Small intestine (tissue), 7 donors: Measurements from ENCODE around the gene GYS1. TPM values are rescaled to one million over a fixed set of nuclear protein-coding genes. Genes with fewer than 3 reads are reported as not detected.

Experiments used
- DNase-seq, 2 donors: peaks; one replicate each; pipeline versions ENCODE4 v3.0.0 to v3.0.0-alpha.2; 2013
- FAIRE-seq: peaks from 2 replicates; lab custom pipeline; 2012; peaks lifted over from hg19 to GRCh38; lab: Jason Lieb, UNC
- H3K27ac ChIP-seq, 3 donors: one replicate each; pipeline ENCODE4 v1.5.1; 2013; ENCODE audit warnings: low read length in 2 of 3, mild to moderate bottlenecking in 2 of 3, control low read depth in 1 of 3, inconsistent platforms in 1 of 3, low read depth in 1 of 3, moderate library complexity in 1 of 3
- H3K27me3 ChIP-seq, 3 donors: one replicate each; pipeline ENCODE4 v1.6.1; 2013; ENCODE audit warnings: low read length in 3 of 3, inconsistent platforms in 1 of 3; ENCODE audit not compliant: control insufficient read depth in 3 of 3, insufficient read depth in 3 of 3
- H3K36me3 ChIP-seq, 3 donors: one replicate each; pipeline ENCODE4 v1.6.1; 2013; ENCODE audit warnings: low read length in 3 of 3, inconsistent platforms in 1 of 3, low read depth in 1 of 3, mild to moderate bottlenecking in 1 of 3, moderate library complexity in 1 of 3; ENCODE audit not compliant: control insufficient read depth in 3 of 3, insufficient read depth in 2 of 3
- H3K4me1 ChIP-seq, 3 donors: one replicate each; pipeline ENCODE4 v1.6.1; 2013; ENCODE audit warnings: low read length in 2 of 3, inconsistent platforms in 1 of 3, low read depth in 1 of 3, mild to moderate bottlenecking in 1 of 3, moderate library complexity in 1 of 3; ENCODE audit not compliant: control insufficient read depth in 3 of 3, insufficient read depth in 2 of 3
- H3K4me3 ChIP-seq, 3 donors: one replicate each; pipeline ENCODE4 v1.5.1; 2013; ENCODE audit warnings: low read length in 3 of 3, control low read depth in 1 of 3, inconsistent platforms in 1 of 3, low read depth in 1 of 3, mild to moderate bottlenecking in 1 of 3, moderate library complexity in 1 of 3
- H3K9me3 ChIP-seq, 2 donors: one replicate each; pipeline ENCODE4 v1.6.1; 2013; ENCODE audit warnings: low read depth in 1 of 2, low read length in 1 of 2; ENCODE audit not compliant: control insufficient read depth in 2 of 2, insufficient read depth in 1 of 2
- WGBS, 3 donors: extraction: QIAGEN DNeasy Blood & Tissue Kit; methylation state at CpG; one replicate each; pipeline ENCODE4 v1.1.7; 2013; 5-methylcytosine and 5-hydroxymethylcytosine counted together
- polyA plus RNA-seq, 4 donors: library from polyadenylated mRNA; stranded (reverse) in 3 of 4; unstranded in 1 of 4; fragments of 200-250 nt in 3 of 4; fragments of 120-200 nt in 1 of 4; gene quantifications; one replicate each; pipeline versions ENCODE4 v1.2.1 to v1.2.3, GENCODE V29; 2013
- donor health status: healthy with polysubstance abuse.
- donor health status: control.
- donor health status: control.
- donor health status: Bipolar disorder and iron deficiency.
- donor health status: healthy.

The GYS1 gene
- polyA plus RNA-seq, 4 donors: 16.2 to 40.0 (median 25.0) TPM

DNA sequence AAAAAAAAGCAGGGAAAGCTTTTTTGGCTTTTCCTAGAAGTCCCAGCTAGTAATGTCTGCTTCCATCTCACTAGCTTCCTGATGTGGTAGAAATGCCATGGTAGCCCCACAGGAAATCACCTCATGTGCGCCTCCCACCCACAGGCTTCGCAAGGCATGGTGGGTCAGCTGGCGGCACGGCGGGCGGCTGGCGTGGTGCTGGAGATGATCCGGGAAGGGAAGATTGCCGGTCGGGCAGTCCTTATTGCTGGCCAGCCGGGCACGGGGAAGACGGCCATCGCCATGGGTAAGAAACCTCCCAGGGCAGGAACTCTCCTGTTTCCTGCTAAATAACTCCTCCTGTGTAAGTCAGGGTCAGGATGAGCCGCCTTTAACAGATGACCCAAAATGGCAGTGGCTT lies 11.0 kb upstream of the GYS1 start:
- no peak for DNase-seq
- 97 to 99% (median 98%) methylated on average over 15 of the region's 15 CpGs for WGBS, 3 donors
- no peak for FAIRE-seq
- no peaks in the 10 kb centered on the region for H3K27me3 ChIP-seq
- H3K4me1 ChIP-seq: no peaks in the 10 kb centered on the region
- peaks cover 4 to 63% (median 15%) of the 10 kb centered on the region in 3 donors for H3K36me3 ChIP-seq
- no peak overlapping the region for H3K4me3 ChIP-seq
- H3K27ac ChIP-seq: no peak overlapping the region
- no peaks in the 10 kb centered on the region for H3K9me3 ChIP-seq

DNA sequence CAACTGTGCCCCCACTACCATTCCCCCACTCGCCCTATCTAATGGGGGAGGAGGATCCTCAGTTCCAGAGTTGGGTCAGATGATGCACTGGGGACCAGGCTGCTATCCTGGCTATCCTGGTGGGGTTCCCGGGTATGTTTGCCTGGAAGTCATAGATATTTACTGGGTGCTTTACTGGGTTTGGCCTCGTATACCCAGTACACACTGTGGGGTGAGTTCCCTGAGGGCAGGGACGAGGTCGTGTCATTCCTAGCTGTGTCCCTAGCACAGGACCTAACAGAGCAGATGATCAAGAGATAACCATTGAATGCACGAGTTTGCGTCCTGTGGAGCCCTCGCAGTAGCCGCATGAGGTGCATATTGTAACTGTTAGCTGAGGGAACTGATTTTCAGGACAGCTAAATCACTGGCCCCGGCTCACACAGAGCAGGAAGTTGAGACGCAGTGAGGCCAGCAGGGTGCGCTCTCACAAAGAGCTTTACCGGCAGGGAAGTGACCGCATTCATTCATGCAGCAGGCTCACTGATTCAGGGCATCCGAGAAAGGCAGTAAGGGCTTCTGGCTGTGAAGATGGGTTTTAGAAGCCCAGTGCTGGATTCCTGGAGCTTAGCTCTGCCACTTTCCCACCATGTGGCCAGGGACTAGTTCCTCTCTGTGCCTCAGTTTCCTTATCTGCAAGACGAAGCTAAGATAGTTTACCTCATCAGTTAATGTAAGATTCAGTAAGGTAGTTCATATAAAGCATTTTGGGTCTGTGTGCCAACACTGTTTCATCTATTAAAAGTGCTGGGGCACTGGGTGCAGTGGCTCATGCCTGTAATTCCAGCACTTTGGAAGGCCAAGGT lies 6.6 kb upstream of the GYS1 start:
- H3K4me3 ChIP-seq: no peak overlapping the region
- no peak overlapping the region for H3K27ac ChIP-seq
- DNase-seq (peak; percentile 64 to 65), FAIRE-seq (no peak)
- peaks cover 4 to 45% (median 7%) of the 10 kb centered on the region in 3 donors for H3K36me3 ChIP-seq
- WGBS, 3 donors: 60 to 66% (median 64%) methylated on average over 16 of the region's 16 CpGs
- H3K4me1 ChIP-seq: peaks cover 0 to 3% (median 0%) of the 10 kb centered on the region in 3 donors
- H3K27me3 ChIP-seq: no peaks in the 10 kb centered on the region
- no peaks in the 10 kb centered on the region for H3K9me3 ChIP-seq

DNA sequence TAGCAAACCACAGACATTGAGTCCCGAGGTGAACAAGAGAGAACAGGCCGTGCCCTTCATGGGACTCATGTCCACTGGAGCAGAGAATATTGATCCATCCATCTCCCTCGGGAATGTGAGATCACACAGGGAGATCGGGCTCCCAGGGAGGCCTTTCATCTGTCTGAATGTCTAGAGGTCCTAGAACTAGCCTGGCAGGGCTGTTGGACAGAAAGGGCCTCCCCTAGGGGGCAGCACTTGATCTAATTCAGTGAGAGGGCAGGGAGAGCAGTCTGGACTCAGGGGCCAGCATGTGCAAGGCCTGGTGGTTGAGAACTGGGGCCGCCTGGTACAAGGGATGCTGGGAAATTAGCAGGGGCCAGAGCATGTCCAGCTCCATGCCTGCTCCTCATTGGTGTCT lies 4.9 kb upstream of the GYS1 start:
- 73 to 76% (median 73%) methylated on average over 5 of the region's 5 CpGs for WGBS, 3 donors

DNA sequence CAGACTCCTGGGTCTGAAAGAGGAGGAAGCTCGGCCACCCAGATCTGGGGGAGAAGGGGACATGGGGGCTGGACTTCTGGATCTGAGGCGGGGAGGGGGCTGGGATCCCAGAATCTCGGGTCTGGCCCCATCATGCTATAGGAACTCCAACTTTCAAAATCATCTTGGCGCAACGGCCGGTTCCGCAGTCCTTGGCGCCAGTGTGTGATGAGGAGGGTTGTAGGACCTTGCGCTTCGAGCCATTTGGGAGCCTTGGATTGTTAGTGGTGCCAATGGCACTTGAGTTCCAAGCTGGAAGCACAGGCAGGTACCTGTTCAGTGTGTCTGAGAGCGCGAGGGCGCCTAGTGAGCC lies 902 bp upstream of the GYS1 start:
- Histone ChIP-seq H3K4me1 (peaks cover 2 to 22% (median 7%) of the 10 kb centered on the region in 3 donors), H3K9me3 (no peaks in the 10 kb centered on the region), H3K27me3 (no peaks in the 10 kb centered on the region), H3K4me3 (peak overlapping the region; percentile 54 to 94 (median 58)), H3K27ac (peak overlapping the region; percentile 17 to 98 (median 95)), H3K36me3 (peaks cover 0 to 29% (median 0%) of the 10 kb centered on the region in 3 donors)
- DNase-seq: no peak
- 0 to 1% (median 1%) methylated on average over 13 of the region's 13 CpGs for WGBS, 3 donors
- no peak for FAIRE-seq

More for the DNA sequence above, 4.9 kb upstream of the GYS1 start:
- peak; percentile 48 to 58 for DNase-seq
- peaks cover 0 to 29% (median 1%) of the 10 kb centered on the region in 3 donors for H3K36me3 ChIP-seq
- H3K9me3 ChIP-seq: no peaks in the 10 kb centered on the region
- H3K4me3 ChIP-seq: no peak overlapping the region
- no peaks in the 10 kb centered on the region for H3K27me3 ChIP-seq
- no peak overlapping the region for H3K27ac ChIP-seq
- peaks cover 0 to 9% (median 0%) of the 10 kb centered on the region in 3 donors for H3K4me1 ChIP-seq
- no peak for FAIRE-seq

DNA sequence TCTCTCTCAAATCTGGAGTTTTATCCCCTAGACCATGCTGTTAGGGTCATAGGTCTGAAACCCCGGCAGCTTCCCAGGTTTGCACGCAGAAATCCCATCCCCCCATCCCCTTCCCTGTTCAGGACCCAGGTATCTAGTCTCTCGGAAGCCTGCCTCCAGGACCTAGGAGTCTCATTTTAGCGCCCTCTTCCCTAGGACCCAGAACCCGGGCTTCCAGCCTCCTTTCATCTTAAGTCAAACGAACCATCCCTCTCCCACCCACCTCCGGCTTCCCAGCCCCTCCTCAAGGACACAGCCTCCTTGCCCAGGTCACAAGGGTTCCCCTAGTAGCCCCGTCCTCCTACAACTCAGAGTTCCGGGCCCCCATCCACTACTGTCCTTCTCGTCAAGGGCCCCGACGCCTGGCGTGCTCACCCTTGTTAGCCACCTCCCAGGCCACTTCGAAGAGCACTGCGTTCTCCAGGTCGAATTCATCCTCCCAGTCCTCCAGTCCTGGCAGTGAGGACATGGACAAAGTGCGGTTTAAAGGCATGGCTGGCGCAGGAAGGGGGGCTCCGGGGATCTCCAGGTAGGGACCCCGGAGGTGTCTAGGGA lies 431 bp downstream of the GYS1 start:
- 0 to 1% (median 1%) methylated on average over 20 of the region's 20 CpGs for WGBS, 3 donors
- FAIRE-seq (no peak), DNase-seq (peak in 1 of 2 donors; percentile 59)
- H3K27me3 ChIP-seq: no peaks in the 10 kb centered on the region
- H3K36me3 ChIP-seq: peaks cover 2 to 35% (median 4%) of the 10 kb centered on the region in 3 donors
- peak overlapping the region; percentile 5 to 98 (median 95) for H3K27ac ChIP-seq
- no peaks in the 10 kb centered on the region for H3K9me3 ChIP-seq
- H3K4me1 ChIP-seq: peaks cover 2 to 22% (median 7%) of the 10 kb centered on the region in 3 donors
- peak overlapping the region; percentile 52 to 94 (median 89) for H3K4me3 ChIP-seq

DNA sequence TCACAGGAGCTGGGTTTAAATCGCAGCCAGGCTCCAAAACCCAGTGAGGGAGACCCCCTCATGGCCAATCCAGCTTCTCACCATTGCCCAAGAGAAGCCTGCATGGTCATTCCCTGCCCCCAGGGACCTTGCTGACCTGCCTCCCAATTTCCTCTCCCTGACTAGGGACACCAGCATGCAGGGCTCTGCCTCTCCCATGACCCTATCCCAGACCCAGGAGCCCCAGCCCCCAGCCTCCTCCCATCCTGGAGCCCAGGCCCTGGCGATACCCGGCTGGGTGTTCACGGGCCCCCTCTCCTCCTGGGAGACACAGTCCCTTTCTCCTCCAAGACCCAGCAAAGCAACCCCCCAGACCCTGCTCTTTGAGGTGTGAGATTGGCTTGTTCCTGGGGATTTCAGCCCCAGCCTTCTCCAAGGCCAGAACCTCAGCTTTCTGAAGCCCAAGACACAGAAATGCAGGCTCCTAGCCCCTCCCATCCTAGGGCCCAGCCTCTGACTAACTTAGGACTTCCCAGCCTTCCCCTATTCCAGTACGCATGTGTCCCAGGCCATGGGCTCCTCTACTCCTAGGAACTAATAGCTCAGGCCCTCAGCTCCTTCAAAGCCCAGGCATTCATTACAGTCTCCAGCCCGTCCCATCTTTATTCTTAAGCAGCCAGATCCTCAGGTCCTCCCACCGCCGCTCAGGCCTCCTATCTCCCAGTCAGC lies 1.1 kb downstream of the GYS1 start:
- DNase-seq: peak; percentile 77 to 78
- peak overlapping the region; percentile 52 to 94 (median 89) for H3K4me3 ChIP-seq
- H3K27ac ChIP-seq: peak overlapping the region; percentile 5 to 98 (median 95)
- H3K4me1 ChIP-seq: peaks cover 2 to 22% (median 7%) of the 10 kb centered on the region in 3 donors
- H3K36me3 ChIP-seq: peaks cover 2 to 38% (median 4%) of the 10 kb centered on the region in 3 donors
- no peaks in the 10 kb centered on the region for H3K9me3 ChIP-seq
- WGBS, 3 donors: 19 to 23% (median 22%) methylated on average over 7 to 8 of the region's 8 CpGs
- no peaks in the 10 kb centered on the region for H3K27me3 ChIP-seq
- FAIRE-seq: no peak

DNA sequence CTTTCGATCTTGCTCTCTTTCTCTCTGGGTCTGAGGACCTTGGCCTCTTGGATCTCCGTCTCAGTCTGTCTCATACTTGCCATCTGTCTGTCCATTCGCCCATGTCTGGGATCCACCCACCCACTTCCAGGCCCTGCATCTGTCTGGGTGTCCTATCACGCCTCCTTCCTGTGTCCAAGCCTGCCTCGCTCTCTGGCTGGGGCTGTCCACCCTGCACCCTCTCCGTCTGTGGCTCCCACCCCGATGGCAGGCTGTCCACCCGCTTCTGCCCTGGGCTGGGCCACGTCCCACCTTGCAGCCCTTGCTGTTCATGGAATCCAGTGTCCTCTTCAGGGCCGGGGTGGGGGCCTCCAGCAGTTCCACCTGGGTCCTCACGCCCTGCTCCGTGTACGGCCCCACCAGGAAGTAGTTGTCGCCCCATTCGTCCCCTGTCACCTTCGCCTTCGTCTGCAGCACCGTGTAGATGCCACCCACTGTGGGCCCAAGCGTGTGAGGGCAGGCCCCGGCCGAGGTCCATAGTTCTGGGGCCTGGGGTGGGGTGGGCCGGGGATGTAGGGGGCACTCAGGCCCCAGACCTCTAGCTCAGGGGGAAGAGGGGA lies 2.0 kb downstream of the GYS1 start:
- DNase-seq: no peak
- peaks cover 2 to 22% (median 7%) of the 10 kb centered on the region in 3 donors for H3K4me1 ChIP-seq
- no peaks in the 10 kb centered on the region for H3K27me3 ChIP-seq
- peak overlapping the region in 1 of 3 donors; percentile 94 for H3K4me3 ChIP-seq
- FAIRE-seq: no peak
- H3K36me3 ChIP-seq: peaks cover 2 to 46% (median 4%) of the 10 kb centered on the region in 3 donors
- WGBS, 3 donors: 81 to 88% (median 82%) methylated on average over 22 of the region's 22 CpGs
- no peaks in the 10 kb centered on the region for H3K9me3 ChIP-seq
- H3K27ac ChIP-seq: peak overlapping the region in 1 of 3 donors; percentile 18

DNA sequence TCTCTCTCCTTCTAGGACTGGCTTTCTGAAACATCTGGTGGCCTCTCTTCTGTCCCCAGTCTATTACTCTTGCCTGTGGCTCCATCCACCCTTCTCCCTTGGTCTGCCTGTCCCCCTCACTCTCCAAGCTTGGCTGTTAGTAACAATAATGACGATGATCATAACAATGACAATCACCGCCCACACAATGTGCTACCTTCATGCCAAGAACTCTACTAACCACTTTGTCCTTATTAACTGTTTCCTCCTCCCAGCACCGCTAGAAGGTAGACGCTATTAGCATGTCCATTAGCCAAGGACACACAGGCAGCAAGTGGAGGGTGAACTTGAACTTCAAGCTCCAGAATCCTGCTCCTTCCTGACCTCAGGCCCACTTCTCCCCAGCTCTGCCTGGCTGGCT lies 2.7 kb downstream of the GYS1 start:
- Histone ChIP-seq H3K27ac (no peak overlapping the region), H3K36me3 (peaks cover 2 to 53% (median 4%) of the 10 kb centered on the region in 3 donors), H3K27me3 (no peaks in the 10 kb centered on the region), H3K4me1 (peaks cover 2 to 22% (median 7%) of the 10 kb centered on the region in 3 donors), H3K4me3 (no peak overlapping the region), H3K9me3 (no peaks in the 10 kb centered on the region)
- DNase-seq (no peak), FAIRE-seq (no peak)
- 74 to 87% (median 76%) methylated on average over 4 of the region's 4 CpGs for WGBS, 3 donors
